ENCODE results near the gene CHD2.
A peak's percentile ranks its signal among the peaks of the same experiment; 100 is the strongest.

The CHD2 gene

GRCh38 chr15:92942706-92943105 lies 42.6 kb downstream of the CHD2 start:
- Mint-ChIP-seq H3K27me3 (ENCODE audit: low read depth) (no peaks in the 10 kb centered on the region), H3K4me1 (ENCODE audit: low read depth) (peaks cover 19% of the 10 kb centered on the region), H3K9me3 (peaks cover 27% of the 10 kb centered on the region), H3K36me3 (ENCODE audit: low read depth) (peaks cover 76% of the 10 kb centered on the region), H3K27ac (no peak overlapping the region), H3K4me3 (no peak overlapping the region)

- no peak overlapping the region for H3K27ac Mint-ChIP-seq
- no peaks in the 10 kb centered on the region for H3K27me3 Mint-ChIP-seq (ENCODE audit: low read depth)
- peaks cover 16% of the 10 kb centered on the region for H3K4me1 Mint-ChIP-seq (ENCODE audit: low read depth)
- H3K4me3 Mint-ChIP-seq = no peak overlapping the region
- peaks cover 79% of the 10 kb centered on the region for H3K36me3 Mint-ChIP-seq (ENCODE audit: low read depth)
- peaks cover 34% of the 10 kb centered on the region for H3K9me3 Mint-ChIP-seq
Measured at GRCh38 chr15:92943581-92943980, 43.5 kb downstream of the CHD2 start.

GRCh38 chr15:92944946-92945521 lies 44.9 kb downstream of the CHD2 start:
- Mint-ChIP-seq H3K27ac (peak overlapping the region; percentile 18), H3K4me1 (ENCODE audit: low read depth) (peaks cover 13% of the 10 kb centered on the region), H3K9me3 (peaks cover 49% of the 10 kb centered on the region)

GRCh38 chr15:92947071-92947730 lies 47.1 kb downstream of the CHD2 start:
- peaks cover 13% of the 10 kb centered on the region for H3K4me1 Mint-ChIP-seq (ENCODE audit: low read depth)
- peaks cover 93% of the 10 kb centered on the region for H3K36me3 Mint-ChIP-seq (ENCODE audit: low read depth)
- H3K4me3 Mint-ChIP-seq = no peak overlapping the region
- H3K27me3 Mint-ChIP-seq (ENCODE audit: low read depth) = no peaks in the 10 kb centered on the region
- peak overlapping the region; percentile 34 for H3K27ac Mint-ChIP-seq
- peaks cover 50% of the 10 kb centered on the region for H3K9me3 Mint-ChIP-seq

More at GRCh38 chr15:92944946-92945521, 44.9 kb downstream of the CHD2 start:
- H3K27me3 Mint-ChIP-seq (ENCODE audit: low read depth) = no peaks in the 10 kb centered on the region
- no peak overlapping the region for H3K4me3 Mint-ChIP-seq
- peaks cover 83% of the 10 kb centered on the region for H3K36me3 Mint-ChIP-seq (ENCODE audit: low read depth)

- H3K36me3 Mint-ChIP-seq (ENCODE audit: low read depth) = peaks cover 78% of the 10 kb centered on the region
- H3K4me1 Mint-ChIP-seq (ENCODE audit: low read depth) = peaks cover 7% of the 10 kb centered on the region
- H3K9me3 Mint-ChIP-seq = peaks cover 43% of the 10 kb centered on the region
- H3K27me3 Mint-ChIP-seq (ENCODE audit: low read depth) = no peaks in the 10 kb centered on the region
- H3K27ac Mint-ChIP-seq = peak overlapping the region; percentile 41
- H3K4me3 Mint-ChIP-seq = no peak overlapping the region
Measured at GRCh38 chr15:92949604-92950249, 49.6 kb downstream of the CHD2 start.

- H3K9me3 Mint-ChIP-seq = peaks cover 31% of the 10 kb centered on the region
- no peak overlapping the region for H3K27ac Mint-ChIP-seq
- peaks cover 76% of the 10 kb centered on the region for H3K36me3 Mint-ChIP-seq (ENCODE audit: low read depth)
Measured at GRCh38 chr15:92951800-92952457, 51.8 kb downstream of the CHD2 start.

GRCh38 chr15:92952458-92952850 lies 52.3 kb downstream of the CHD2 start:
- Mint-ChIP-seq H3K27ac (no peak overlapping the region), H3K4me3 (no peak overlapping the region), H3K36me3 (ENCODE audit: low read depth) (peaks cover 76% of the 10 kb centered on the region), H3K27me3 (ENCODE audit: low read depth) (no peaks in the 10 kb centered on the region), H3K9me3 (peaks cover 25% of the 10 kb centered on the region), H3K4me1 (ENCODE audit: low read depth) (peaks cover 10% of the 10 kb centered on the region)

More at GRCh38 chr15:92951800-92952457, 51.8 kb downstream of the CHD2 start:
- Mint-ChIP-seq H3K4me3 (no peak overlapping the region), H3K27me3 (ENCODE audit: low read depth) (no peaks in the 10 kb centered on the region), H3K4me1 (ENCODE audit: low read depth) (peaks cover 7% of the 10 kb centered on the region)

- H3K4me3 Mint-ChIP-seq = no peak overlapping the region
- no peak overlapping the region for H3K27ac Mint-ChIP-seq
Measured at GRCh38 chr15:92953566-92953965, 53.4 kb downstream of the CHD2 start.

GRCh38 chr15:92954002-92954401 lies 53.9 kb downstream of the CHD2 start:
- Mint-ChIP-seq H3K27me3 (ENCODE audit: low read depth) (no peaks in the 10 kb centered on the region), H3K9me3 (peaks cover 11% of the 10 kb centered on the region), H3K4me3 (no peak overlapping the region), H3K4me1 (ENCODE audit: low read depth) (peaks cover 19% of the 10 kb centered on the region), H3K36me3 (ENCODE audit: low read depth) (peaks cover 70% of the 10 kb centered on the region), H3K27ac (no peak overlapping the region)

More at GRCh38 chr15:92953566-92953965, 53.4 kb downstream of the CHD2 start:
- Mint-ChIP-seq H3K4me1 (ENCODE audit: low read depth) (peaks cover 17% of the 10 kb centered on the region), H3K27me3 (ENCODE audit: low read depth) (no peaks in the 10 kb centered on the region), H3K36me3 (ENCODE audit: low read depth) (peaks cover 73% of the 10 kb centered on the region), H3K9me3 (peaks cover 16% of the 10 kb centered on the region)

- Mint-ChIP-seq H3K27ac (no peak overlapping the region), H3K27me3 (ENCODE audit: low read depth) (no peaks in the 10 kb centered on the region), H3K9me3 (peaks cover 5% of the 10 kb centered on the region), H3K4me3 (no peak overlapping the region), H3K36me3 (ENCODE audit: low read depth) (peaks cover 70% of the 10 kb centered on the region), H3K4me1 (ENCODE audit: low read depth) (peaks cover 21% of the 10 kb centered on the region)
Measured at GRCh38 chr15:92954578-92954977, 54.5 kb downstream of the CHD2 start.

GRCh38 chr15:92955706-92956105 lies 55.6 kb downstream of the CHD2 start:
- Mint-ChIP-seq H3K36me3 (ENCODE audit: low read depth) (peaks cover 66% of the 10 kb centered on the region), H3K9me3 (no peaks in the 10 kb centered on the region)

GRCh38 chr15:92958105-92958504 lies 58.0 kb downstream of the CHD2 start:
- Mint-ChIP-seq H3K4me3 (no peak overlapping the region), H3K27ac (peak overlapping the region; percentile 72), H3K27me3 (ENCODE audit: low read depth) (no peaks in the 10 kb centered on the region), H3K9me3 (no peaks in the 10 kb centered on the region), H3K36me3 (ENCODE audit: low read depth) (peaks cover 69% of the 10 kb centered on the region), H3K4me1 (ENCODE audit: low read depth) (peaks cover 30% of the 10 kb centered on the region)

More at GRCh38 chr15:92955706-92956105, 55.6 kb downstream of the CHD2 start:
- Mint-ChIP-seq H3K27ac (no peak overlapping the region), H3K4me1 (ENCODE audit: low read depth) (peaks cover 24% of the 10 kb centered on the region), H3K4me3 (no peak overlapping the region), H3K27me3 (ENCODE audit: low read depth) (no peaks in the 10 kb centered on the region)

- no peaks in the 10 kb centered on the region for H3K27me3 Mint-ChIP-seq (ENCODE audit: low read depth)
- H3K4me1 Mint-ChIP-seq (ENCODE audit: low read depth) = peaks cover 31% of the 10 kb centered on the region
- H3K27ac Mint-ChIP-seq = peak overlapping the region; percentile 70
- H3K9me3 Mint-ChIP-seq = no peaks in the 10 kb centered on the region
- peaks cover 72% of the 10 kb centered on the region for H3K36me3 Mint-ChIP-seq (ENCODE audit: low read depth)
- H3K4me3 Mint-ChIP-seq = no peak overlapping the region
Measured at GRCh38 chr15:92959219-92959618, 59.1 kb downstream of the CHD2 start.

GRCh38 chr15:92960996-92961681 lies 61.0 kb downstream of the CHD2 start:
- Mint-ChIP-seq H3K27me3 (ENCODE audit: low read depth) (no peaks in the 10 kb centered on the region), H3K9me3 (no peaks in the 10 kb centered on the region), H3K36me3 (ENCODE audit: low read depth) (peaks cover 64% of the 10 kb centered on the region), H3K4me3 (no peak overlapping the region), H3K4me1 (ENCODE audit: low read depth) (peaks cover 28% of the 10 kb centered on the region), H3K27ac (no peak overlapping the region)

All from T-helper 1 cell treated with Interleukin-12 subunit alpha and Interleukin-12 subunit beta and Interleukin-4 antibody, amounts not matched to agents 30 μg/mL and 1 μg/mL, for 36 hours (primary cell).